Measurements from ENCODE around the gene SLC43A1. TPM values are rescaled to one million over a fixed set of nuclear protein-coding genes. Genes with fewer than 3 reads are reported as not detected.
"Not testable (repeated sequence)": the region's sequence is repeated elsewhere in the genome, so short reads cannot be mapped to it uniquely, and the experiment has no call there.

Gene SLC43A1
- total RNA-seq: 11.7 TPM

GRCh38 chr11:57515332-57516060 lies at the start of gene SLC43A1:
Gene SLC43A1 (minus strand): TSS chr11:57515702. CDS start chr11:57514111, 1,591 bp downstream.
- no peak for DNase-seq

- no peak for DNase-seq
Measured at GRCh38 chr11:57562596-57562995, 47.1 kb upstream of the SLC43A1 start.

- DNase-seq: no peak
Measured at GRCh38 chr11:57560146-57560545, 44.6 kb upstream of the SLC43A1 start.

DNA sequence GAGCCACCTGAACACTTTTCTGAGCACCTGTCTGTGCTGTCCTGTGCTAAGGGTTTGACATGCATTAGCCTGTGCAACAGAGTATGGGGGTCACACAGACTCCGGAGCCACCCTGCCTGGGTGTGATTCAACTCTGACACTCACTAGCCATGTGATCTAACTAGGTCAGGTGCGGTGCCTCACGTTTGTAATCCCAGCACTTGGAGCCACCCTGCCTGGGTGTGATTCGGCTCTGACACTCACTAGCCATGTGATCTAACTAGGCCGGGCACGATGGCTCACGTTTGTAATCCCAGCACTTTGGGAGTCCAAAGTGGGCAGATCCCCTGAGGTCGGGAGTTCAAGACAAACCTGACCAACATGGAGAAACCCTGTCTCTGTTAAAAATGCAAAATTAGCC lies 40.5 kb upstream of the SLC43A1 start:
- DNase-seq: no peak

- no peak for DNase-seq
Measured at GRCh38 chr11:57555393-57555792, 39.9 kb upstream of the SLC43A1 start.

DNA sequence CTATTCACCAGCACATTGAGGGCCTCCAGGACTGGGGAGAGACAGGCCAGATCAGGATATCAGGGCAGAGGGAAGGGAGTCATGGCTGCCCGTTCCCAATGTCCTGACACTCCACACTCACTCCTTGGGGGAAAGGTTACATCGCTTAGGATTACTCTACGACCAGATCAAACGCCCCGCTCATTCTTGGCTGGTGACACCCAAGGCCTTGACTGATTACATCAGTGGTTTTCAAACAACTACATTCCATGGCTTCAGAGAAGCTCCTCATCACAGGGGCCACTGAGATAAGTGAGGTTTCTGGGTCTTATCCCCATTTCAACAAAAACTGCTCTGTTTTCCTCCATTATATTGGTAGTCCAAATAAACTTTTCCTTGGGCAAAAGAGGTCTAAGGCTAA lies 37.0 kb upstream of the SLC43A1 start:
- no peak for DNase-seq

GRCh38 chr11:57551941-57552340 lies 36.4 kb upstream of the SLC43A1 start:
- no peak for DNase-seq

GRCh38 chr11:57549983-57550382 lies 34.5 kb upstream of the SLC43A1 start:
- no peak for DNase-seq

GRCh38 chr11:57547854-57548377 lies 32.4 kb upstream of the SLC43A1 start:
- DNase-seq: no peak

GRCh38 chr11:57546869-57547475 lies 31.5 kb upstream of the SLC43A1 start:
- DNase-seq: no peak

DNA sequence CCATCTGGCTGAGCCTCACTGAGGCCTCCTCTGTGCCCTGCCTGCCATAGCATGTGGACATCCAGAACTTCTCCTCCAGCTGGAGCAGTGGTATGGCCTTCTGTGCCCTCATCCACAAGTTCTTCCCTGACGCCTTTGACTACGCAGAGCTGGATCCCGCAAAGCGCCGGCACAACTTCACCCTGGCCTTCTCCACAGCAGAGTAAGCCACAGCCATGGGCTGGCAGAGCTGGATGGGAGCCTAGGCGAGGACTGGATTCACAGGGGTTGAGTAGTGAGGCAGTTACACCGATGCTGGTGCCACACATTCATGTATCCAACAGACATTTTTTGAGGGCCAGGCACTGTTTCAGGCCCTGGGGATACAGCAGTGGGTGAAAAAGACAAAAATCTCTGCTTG lies 30.9 kb upstream of the SLC43A1 start:
- DNase-seq: no peak

DNA sequence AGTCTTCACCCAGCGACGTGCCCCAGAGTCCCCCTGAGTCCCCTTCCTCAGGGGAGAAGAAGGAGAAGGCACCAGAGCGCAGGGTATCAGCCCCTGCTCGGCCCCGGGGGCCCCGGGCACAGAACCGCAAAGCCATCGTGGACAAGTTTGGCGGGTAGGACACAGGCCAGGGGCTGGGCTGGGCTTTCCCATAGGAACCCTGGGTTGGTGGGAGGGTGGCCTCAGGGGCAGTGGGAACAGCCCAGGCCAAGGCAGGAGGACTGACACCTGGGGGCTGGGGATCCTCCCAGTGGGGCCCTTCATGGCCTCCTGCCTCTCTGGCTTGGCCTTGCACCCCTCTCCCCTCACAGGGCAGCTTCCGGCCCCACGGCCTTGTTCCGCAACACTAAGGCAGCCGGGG lies 30.4 kb upstream of the SLC43A1 start:
- DNase-seq: no peak

DNA sequence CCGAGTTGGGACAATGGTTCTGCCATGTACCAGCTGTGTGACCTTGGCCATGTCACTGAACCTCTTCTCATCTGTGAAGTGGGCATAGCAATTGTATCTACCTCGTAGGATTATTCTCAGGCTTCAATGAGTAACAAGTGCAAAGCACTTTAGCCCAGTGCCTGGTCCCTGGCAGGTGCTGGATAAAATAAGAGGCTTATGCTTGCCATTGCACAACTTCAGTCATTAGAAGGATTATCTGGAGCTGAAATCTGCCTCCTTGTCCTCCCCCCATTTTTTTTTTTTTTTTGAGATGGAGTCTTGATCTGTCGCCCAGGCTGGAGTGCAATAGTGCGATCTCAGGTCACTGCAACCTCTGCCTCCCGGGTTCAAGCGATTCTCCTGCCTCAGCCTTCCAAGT lies 29.1 kb upstream of the SLC43A1 start:
- no peak for DNase-seq

- DNase-seq: no peak
Measured at GRCh38 chr11:57543593-57543992, 28.1 kb upstream of the SLC43A1 start.

DNA sequence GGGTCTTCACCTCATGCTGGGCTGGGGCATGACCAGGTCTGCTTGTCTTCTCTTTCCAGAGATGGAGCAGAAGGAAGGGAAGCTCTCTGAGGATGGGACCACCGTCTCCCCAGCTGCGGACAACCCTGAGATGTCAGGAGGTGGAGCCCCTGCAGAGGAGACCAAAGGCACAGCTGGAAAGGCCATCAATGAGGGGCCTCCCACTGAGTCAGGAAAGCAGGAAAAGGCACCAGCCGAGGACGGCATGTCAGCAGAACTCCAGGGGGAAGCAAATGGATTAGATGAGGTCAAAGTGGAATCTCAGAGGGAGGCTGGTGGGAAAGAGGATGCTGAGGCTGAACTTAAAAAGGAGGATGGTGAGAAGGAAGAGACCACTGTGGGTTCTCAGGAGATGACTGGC lies 27.1 kb upstream of the SLC43A1 start:
- no peak for DNase-seq

DNA sequence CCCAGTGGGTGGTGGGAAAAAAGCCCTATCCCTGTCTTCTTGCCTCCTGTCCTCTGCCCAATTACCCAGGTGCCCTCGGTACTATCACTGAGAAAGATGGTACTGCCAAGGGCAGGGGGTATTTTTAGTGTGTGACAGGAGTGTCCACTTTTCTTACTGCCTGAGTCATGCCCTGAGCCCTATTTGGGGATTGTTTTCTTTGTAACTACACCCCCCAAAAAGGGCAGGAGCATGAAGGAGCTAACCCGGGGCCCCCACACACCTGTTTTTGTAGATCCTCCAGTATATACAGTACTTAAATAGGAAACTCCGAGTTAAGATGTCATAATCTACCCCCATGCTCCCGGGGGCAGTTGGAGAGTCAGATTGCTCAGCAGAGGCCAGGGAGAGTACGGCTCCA lies 25.7 kb upstream of the SLC43A1 start:
- DNase-seq: no peak

DNA sequence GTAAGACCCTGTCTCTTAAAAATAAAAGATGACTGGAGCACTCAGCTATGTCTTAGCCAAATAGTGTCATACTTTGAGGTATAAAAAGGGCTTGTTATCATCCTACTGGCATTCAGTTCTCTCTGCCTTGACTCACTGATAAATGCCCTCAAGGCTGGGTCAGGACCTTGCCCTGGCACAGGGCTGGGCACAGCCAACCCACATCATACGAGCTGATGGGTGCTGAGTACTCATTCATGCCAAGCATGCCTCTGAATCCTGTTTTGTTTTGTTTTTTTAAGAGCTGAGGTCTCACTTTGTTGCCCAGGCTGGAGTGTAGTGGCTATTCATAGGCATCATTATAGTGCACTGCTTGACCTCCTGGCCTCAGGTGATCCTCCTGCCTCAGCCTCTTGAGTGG lies 23.8 kb upstream of the SLC43A1 start:
- no peak for DNase-seq

GRCh38 chr11:57536947-57537619 lies 21.6 kb upstream of the SLC43A1 start, which contains the start of gene SMTNL1:
Gene SMTNL1 (plus strand): TSS chr11:57537595. CDS start chr11:57542643, 5,048 bp downstream.
- no peak for DNase-seq

- not testable (repeated sequence) for DNase-seq
Measured at GRCh38 chr11:57534449-57534848, 18.9 kb upstream of the SLC43A1 start.

DNA sequence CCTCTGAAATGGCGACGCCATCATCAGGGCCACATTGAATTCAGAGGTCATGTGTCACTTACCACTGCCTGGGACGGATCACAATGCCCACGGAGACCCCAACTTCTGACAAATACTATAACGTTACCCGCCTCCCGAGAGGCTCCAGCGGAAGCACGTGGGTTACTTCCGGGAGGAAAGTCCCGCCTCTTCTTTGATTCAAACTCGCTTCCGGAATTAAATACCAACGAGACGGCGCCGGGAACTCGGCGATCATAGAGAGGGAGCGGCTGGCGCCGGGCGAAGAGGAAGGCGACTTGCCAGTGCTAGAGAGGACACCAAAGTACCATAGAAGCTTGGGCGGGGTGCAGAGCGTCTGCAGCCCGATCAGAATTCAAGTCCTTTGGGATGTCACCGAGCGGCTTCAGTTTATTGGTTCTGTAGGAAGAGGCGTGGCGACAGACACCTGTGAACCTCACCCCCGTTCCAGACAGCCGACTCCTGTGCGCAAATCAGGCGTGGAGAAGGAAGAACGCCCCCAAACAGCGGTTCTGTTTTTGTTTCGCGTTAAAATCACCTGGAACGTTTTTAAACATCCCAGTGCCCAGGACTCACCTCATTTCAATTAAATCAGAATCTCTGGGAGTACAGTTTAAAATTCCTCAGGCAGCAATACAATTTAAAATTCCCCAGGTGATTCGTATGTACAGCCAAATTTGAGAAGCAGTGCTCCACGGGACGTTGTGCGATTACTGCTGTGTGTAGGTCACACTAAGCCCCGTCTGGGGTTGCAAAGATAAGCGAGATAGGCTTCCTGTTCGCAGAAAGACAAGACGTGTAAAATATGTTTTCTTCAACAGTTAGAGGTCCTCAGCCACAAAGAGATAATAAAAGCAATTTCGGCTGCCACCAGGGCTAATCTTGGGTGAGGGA lies 15.3 kb upstream of the SLC43A1 start, which contains the start of gene TIMM10:
Gene TIMM10 (minus strand): TSS at position 159 of the 912 bp plus-strand sequence. CDS start 565 bp downstream, outside the sequence.
- peak; percentile 96 for DNase-seq

DNA sequence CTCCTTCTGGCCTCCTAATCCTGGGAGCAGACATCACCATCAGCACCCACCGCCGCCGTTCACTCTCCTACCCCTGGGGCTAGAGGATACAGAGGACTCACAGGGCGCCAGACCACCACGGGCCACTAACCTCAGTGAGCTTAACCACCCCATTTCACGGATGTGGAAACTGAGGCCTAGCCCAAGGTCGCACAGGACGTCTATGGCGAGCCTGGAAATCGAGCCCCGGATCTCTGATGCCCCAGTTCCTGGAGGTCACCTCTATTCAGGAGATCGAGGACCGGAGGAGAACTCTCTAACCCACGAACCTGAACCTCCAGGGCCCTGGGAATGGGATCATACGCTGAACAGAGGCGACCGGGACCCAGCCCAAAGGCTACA lies 14.7 kb upstream of the SLC43A1 start:
- no peak for DNase-seq

DNA sequence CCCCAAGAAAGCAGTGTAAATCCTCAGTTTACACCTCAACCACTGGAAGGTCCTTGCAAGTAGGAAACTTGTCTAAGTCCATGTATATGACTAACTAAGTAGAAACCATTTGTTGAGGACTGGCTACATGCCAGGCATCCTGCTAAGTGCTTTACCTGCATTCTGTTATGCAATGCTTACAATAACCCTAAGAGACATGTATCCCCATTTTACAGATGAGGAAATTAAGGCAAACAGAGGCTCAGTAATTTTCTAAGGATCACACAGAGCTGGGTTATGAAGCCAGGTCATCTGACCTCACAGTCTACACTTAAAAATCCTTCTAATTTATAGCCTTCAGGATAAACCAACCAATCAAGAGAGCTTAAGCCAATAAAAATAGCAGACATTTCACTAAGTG lies 13.5 kb upstream of the SLC43A1 start:
- DNase-seq: no peak

All from skin of body (tissue), 2 donors.